Thoracic aorta (tissue), 2 donors: ENCODE data around the gene MIPOL1. TPM values are rescaled to one million over a fixed set of nuclear protein-coding genes. Genes with fewer than 3 reads are reported as not detected.
A peak's percentile ranks its signal among the peaks of the same experiment; 100 is the strongest.

Experiments used
- ATAC-seq: fragments of 150-250 bp; one replicate; pipeline ENCODE4 v1.8.0; 2017; ENCODE audit warnings: low read depth; ENCODE audit not compliant: insufficient number of reproducible peaks, low FRiP score
- DNase-seq: peaks from one replicate; pipeline ENCODE4 v3.0.0-alpha.2; 2020; ENCODE audit warnings: low spot score
- H3K27ac ChIP-seq, 2 donors: fragments of 200-600 bp; sonication (generic); 1 replicate in 1 of 2; 2 replicates in 1 of 2; pipeline ENCODE4 v1.5.1; 2016; ENCODE audit warnings: mild to moderate bottlenecking in 2 of 2, moderate library complexity in 2 of 2
- H3K27me3 ChIP-seq: fragments of 200-600 bp; sonication (generic); replicated peaks from 2 replicates; pipeline ENCODE4 v1.6.0; 2016; ENCODE audit warnings: mild to moderate bottlenecking; ENCODE audit not compliant: insufficient read depth
- H3K36me3 ChIP-seq: fragments of 200-600 bp; sonication (generic); one replicate; pipeline ENCODE4 v1.5.1; 2016
- H3K4me1 ChIP-seq, 2 donors: fragments of 200-600 bp; sonication (generic); 1 replicate in 1 of 2; 2 replicates in 1 of 2; pipeline versions ENCODE4 v1.5.1 to v1.6.0; 2016; ENCODE audit warnings: low read depth in 2 of 2, mild to moderate bottlenecking in 1 of 2; ENCODE audit not compliant: control insufficient read depth in 1 of 2
- H3K4me3 ChIP-seq: fragments of 200-600 bp; sonication (generic); 2 replicates; pipeline ENCODE4 v1.5.1; 2016; ENCODE audit warnings: mild to moderate bottlenecking
- H3K9me3 ChIP-seq: fragments of 200-600 bp; sonication (generic); 2 replicates; pipeline ENCODE4 v1.5.1; 2016
- CTCF ChIP-seq: fragments of 200-600 bp; sonication (generic); IDR thresholded peaks from one replicate; pipeline ENCODE4 v1.5.1; 2019; ENCODE audit warnings: antibody characterized with exemption
- total RNA-seq, 2 donors: library from RNA; depleted of rRNA; stranded (reverse); fragments of >200 nt; gene quantifications; one replicate each; pipeline versions ENCODE4 v1.1.0 to v1.2.3, GENCODE V29; 2016

The MIPOL1 gene
- total RNA-seq, 2 donors from 2014 or later: 13.1 to 16.8 TPM

GRCh38 chr14:37586797-37587130 is 389.0 kb downstream of the MIPOL1 start:
- H3K27ac ChIP-seq: no peak overlapping the region
- H3K4me1 ChIP-seq: peaks cover 0 to 16% of the 10 kb centered on the region in 2 donors
- TF ChIP-seq CTCF: no peak
- no peaks in the 10 kb centered on the region for H3K9me3 ChIP-seq
- ATAC-seq (no peak), DNase-seq (no peak)
- H3K27me3 ChIP-seq: peaks cover 63% of the 10 kb centered on the region
- no peaks in the 10 kb centered on the region for H3K36me3 ChIP-seq
- no peak overlapping the region for H3K4me3 ChIP-seq

- ATAC-seq (no peak), DNase-seq (no peak)
- Histone ChIP-seq H3K9me3 (no peaks in the 10 kb centered on the region), H3K36me3 (no peaks in the 10 kb centered on the region), H3K27ac (peak overlapping the region in 1 of 2 donors; percentile 27), H3K4me1 (peaks cover 0 to 16% of the 10 kb centered on the region in 2 donors), H3K27me3 (peaks cover 68% of the 10 kb centered on the region), H3K4me3 (no peak overlapping the region)
- no peak for TF ChIP-seq CTCF
Observed at GRCh38 chr14:37587131-37587803, 389.5 kb downstream of the MIPOL1 start.

GRCh38 chr14:37587881-37588666 is 390.3 kb downstream of the MIPOL1 start:
- no peak overlapping the region for H3K4me3 ChIP-seq
- peaks cover 71% of the 10 kb centered on the region for H3K27me3 ChIP-seq
- no peaks in the 10 kb centered on the region for H3K36me3 ChIP-seq
- ATAC-seq: no peak
- peaks cover 0 to 16% of the 10 kb centered on the region in 2 donors for H3K4me1 ChIP-seq
- no peaks in the 10 kb centered on the region for H3K9me3 ChIP-seq
- no peak for TF ChIP-seq CTCF
- H3K27ac ChIP-seq: peak overlapping the region in 1 of 2 donors; percentile 27
- no peak for DNase-seq

- Histone ChIP-seq H3K27me3 (peaks cover 69% of the 10 kb centered on the region), H3K27ac (peak overlapping the region in 1 of 2 donors; percentile 3), H3K4me1 (peaks cover 0 to 13% of the 10 kb centered on the region in 2 donors), H3K4me3 (no peak overlapping the region), H3K9me3 (no peaks in the 10 kb centered on the region), H3K36me3 (no peaks in the 10 kb centered on the region)
- DNase-seq (no peak), ATAC-seq (no peak)
- TF ChIP-seq CTCF: no peak
Observed at GRCh38 chr14:37588667-37588955, 390.9 kb downstream of the MIPOL1 start.

- H3K27me3 ChIP-seq: peaks cover 64% of the 10 kb centered on the region
- no peaks in the 10 kb centered on the region for H3K36me3 ChIP-seq
- no peak for DNase-seq
- peak overlapping the region in 1 of 2 donors; percentile 3 for H3K27ac ChIP-seq
- TF ChIP-seq CTCF: no peak
- H3K4me1 ChIP-seq: peaks cover 4 to 10% of the 10 kb centered on the region in 2 donors
- ATAC-seq: no peak
- H3K4me3 ChIP-seq: no peak overlapping the region
- no peaks in the 10 kb centered on the region for H3K9me3 ChIP-seq
Observed at GRCh38 chr14:37588956-37589714, 391.4 kb downstream of the MIPOL1 start.
